Mammary epithelial cell (primary cell): Measurements from ENCODE around the gene ANKIB1.

Experiments
- EZH2 ChIP-seq: IDR thresholded peaks from 2 replicates; pipeline ENCODE4 v1.6.1; 2012; ENCODE audit warnings: low read length, inconsistent platforms, borderline replicate concordance
- TF ChIP-seq, protein P1 (sequence below), 2 donors: IDR thresholded peaks in 1 of 2; conservative IDR thresholded peaks in 1 of 2; 2 replicates each; pipeline ENCODE4 v1.5.1; 2011 to 2012; ENCODE audit warnings: inconsistent platforms in 2 of 2, low read length in 2 of 2, mild to moderate bottlenecking in 2 of 2, control low read depth in 1 of 2, low read depth in 1 of 2; ENCODE audit not compliant: insufficient read depth in 1 of 2; ENCODE audit errors: extremely low read depth in 1 of 2

DNA sequence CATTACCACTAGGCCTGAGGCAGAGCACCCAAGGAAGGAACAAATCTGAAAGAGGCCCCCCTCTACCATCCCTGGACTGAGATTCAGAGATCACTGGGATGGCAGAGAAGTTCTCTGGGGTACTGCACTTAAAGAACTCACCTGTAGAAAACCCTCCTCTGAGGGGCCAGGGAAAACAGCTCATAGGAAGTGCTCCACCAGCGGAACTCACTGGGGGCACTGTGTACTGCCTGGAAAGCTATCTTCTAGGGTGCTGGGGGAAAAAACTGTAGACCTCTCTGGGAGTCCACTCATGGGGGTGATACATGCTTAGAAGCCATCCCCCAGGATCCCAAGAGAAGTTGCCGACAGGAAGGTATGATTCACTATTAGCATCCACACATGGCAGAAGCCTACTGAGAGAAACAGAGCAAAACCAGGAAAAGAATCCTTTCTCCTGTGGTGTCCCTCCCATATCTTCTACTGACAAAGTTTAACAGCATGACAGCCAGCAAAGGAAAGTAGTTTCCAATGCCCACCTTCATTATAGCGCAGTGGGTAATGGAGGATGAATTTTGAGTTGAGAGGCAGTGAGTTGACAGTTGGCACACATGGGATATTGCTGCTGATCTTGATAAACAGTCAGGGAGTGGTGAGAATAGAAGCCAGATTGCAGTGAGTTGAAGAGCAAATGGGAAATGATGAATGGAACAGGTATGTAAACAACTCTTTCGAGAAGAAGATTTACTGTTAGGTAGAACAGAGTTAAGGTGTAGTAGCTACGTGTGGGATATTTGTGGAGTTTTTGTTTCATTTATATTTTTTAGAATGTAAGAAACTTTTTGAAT is 20.9 kb downstream of the ANKIB1 start:
- TF ChIP-seq, protein P1, sequence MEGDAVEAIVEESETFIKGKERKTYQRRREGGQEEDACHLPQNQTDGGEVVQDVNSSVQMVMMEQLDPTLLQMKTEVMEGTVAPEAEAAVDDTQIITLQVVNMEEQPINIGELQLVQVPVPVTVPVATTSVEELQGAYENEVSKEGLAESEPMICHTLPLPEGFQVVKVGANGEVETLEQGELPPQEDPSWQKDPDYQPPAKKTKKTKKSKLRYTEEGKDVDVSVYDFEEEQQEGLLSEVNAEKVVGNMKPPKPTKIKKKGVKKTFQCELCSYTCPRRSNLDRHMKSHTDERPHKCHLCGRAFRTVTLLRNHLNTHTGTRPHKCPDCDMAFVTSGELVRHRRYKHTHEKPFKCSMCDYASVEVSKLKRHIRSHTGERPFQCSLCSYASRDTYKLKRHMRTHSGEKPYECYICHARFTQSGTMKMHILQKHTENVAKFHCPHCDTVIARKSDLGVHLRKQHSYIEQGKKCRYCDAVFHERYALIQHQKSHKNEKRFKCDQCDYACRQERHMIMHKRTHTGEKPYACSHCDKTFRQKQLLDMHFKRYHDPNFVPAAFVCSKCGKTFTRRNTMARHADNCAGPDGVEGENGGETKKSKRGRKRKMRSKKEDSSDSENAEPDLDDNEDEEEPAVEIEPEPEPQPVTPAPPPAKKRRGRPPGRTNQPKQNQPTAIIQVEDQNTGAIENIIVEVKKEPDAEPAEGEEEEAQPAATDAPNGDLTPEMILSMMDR (conservative IDR thresholded peaks at IDR 0.05 in 1 of 2, IDR thresholded peaks at IDR 0.05 in 1 of 2; ENCODE audit: extremely low read depth in 1 of 2, insufficient read depth in 1 of 2, low read depth in 1 of 2, low read length in 2 of 2) = no peak
- TF ChIP-seq EZH2 = no peak
